ENCODE results near the gene LEPROT.

LEPROT gene

DNA sequence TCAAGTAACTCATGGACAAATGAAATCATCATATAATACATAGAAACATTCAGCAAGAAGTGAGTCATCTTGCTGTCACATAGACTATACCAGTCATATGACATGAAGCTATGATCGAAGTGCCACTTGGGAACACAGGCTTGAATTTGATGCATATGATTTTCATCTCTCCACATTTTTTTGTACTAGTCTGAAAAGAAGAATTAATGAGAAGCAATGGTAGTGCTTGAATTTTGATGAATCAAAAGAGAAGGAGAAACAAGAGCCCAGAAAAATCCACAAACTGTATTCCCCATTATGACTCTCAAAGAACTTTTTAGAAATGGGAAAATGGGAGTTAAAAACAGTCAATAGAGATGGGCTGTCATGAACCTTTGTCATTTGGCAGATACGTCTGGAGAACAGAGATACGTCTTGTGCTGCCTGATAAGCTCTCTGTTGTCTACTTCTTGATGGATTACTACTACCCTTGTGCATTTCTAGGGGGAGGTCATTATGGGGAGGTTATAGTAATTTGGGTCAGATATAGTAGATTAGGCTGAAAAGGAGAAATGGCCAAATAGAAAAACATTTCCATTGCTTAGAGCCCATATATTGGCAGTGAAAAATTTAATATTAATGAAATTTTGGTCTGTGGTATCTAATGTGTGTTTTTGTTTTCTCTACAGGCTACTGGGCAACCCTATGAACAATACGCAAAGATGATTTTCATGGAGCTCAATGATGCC, 8.0 kb upstream of the LEPROT start:
- DNase-seq (ENCODE audit: low read depth in 4 of 4, low spot score in 1 of 4), result no peak

DNA sequence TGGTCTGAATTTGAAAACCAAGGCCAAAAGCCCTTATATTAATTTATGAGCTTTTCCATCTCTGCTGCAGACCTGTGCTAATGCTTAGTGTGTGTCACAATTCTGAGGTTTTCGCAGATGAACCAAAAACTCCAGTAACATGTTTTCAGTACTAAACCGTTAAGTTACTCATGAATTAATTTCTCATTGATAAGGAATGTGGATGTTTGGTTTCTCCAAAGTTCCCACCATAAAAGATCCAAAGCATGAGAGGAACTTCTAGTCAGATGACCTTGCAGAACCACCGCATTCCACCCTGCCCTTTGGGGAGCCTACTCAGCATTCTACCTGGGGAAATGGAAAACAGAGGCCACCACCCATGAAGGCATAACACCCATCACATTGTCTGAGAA, 7.5 kb upstream of the LEPROT start:
- DNase-seq (ENCODE audit: low read depth in 4 of 4, low spot score in 1 of 4), result no peak

DNA sequence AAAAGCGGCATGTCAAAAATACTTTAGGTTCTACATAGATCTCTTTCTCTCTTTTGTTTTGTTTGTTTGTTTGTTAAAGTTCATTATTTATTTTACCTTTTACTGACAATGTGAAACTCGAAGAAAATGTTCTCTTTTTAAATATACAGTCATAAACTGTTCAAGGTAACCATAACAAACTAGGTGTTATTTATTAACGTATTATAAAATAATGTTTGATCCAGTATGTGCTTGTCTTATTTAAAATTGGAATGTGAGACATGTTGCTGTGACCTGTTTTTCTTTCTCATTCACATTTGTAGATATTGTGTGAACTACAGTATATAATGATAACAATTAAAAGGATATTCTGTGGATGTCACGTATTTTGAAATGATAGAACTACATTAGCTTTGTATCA, 5.9 kb upstream of the LEPROT start:
- no peak for DNase-seq (ENCODE audit: low read depth in 4 of 4, low spot score in 1 of 4)

DNA sequence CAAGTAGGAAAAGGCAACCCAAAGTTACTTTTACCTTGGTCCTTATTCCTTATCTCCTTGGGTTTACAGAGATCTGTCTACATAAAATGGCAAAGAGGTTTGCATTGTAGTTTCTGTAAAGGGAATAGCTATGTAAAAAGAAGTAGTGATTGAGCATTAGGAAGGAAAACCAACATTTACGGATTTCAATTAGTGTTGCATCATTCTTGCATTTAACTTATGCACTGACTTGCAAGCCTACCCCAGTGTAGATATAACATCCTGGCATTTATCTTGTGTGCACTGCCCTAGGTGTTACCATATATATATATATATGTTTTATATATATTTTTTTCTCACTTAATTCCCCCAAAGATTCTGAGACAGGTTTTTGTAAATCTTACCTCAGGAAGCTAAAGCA, 3.7 kb upstream of the LEPROT start:
- no peak for DNase-seq (ENCODE audit: low read depth in 4 of 4, low spot score in 1 of 4)

DNA sequence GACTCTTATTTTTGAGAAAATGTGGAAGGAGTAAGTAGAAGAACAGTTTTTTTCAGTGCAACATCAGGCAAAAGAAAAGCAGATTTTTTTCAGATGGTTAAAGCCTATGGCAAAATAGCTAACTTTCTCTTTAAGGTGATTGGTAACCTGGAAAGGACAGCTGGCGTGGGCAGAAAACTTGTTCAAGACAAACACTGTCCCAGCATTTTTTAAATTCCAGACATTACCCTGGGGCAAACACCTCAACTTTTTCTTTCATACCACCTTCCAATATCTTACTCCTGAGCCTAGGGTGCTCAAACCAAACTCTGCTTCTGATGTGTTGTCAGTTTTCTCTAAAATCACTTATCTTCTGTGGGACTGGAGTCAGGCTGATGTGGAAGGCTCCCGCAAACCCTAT, 2.7 kb upstream of the LEPROT start:
- DNase-seq (ENCODE audit: low read depth in 4 of 4, low spot score in 1 of 4), result no peak

DNA sequence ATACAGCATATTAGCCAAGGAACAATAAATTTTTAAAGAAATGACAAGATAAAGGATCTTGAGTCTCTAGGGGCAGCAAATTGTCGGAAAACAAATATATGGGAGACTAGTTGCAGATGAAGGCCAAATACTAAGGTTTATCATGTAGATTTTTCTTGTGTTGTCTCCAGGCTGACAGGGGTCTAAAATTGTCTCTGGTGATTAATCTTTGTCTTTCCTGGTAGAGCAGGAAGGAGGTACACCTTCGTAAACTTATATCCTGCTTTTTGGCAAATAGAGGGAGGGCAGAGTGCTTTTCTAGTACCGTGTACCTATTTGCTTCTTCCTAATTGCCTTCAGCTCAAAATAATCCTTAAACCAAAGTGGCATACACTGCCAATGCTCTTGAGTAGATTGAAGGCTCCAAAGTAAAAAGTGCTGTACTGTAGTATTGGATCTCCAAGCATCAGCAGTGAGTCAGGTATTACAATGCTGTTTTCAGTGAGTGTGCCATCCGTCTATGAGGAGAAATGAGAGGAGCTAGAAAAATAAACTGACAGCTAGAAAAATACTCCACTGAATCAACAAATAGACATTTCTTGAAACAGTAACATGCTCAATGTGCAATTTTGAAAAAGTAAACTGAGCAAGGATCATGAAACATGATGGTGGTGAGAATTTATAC, 1.8 kb upstream of the LEPROT start:
- DNase-seq (ENCODE audit: low read depth in 4 of 4, low spot score in 1 of 4), result no peak

DNA sequence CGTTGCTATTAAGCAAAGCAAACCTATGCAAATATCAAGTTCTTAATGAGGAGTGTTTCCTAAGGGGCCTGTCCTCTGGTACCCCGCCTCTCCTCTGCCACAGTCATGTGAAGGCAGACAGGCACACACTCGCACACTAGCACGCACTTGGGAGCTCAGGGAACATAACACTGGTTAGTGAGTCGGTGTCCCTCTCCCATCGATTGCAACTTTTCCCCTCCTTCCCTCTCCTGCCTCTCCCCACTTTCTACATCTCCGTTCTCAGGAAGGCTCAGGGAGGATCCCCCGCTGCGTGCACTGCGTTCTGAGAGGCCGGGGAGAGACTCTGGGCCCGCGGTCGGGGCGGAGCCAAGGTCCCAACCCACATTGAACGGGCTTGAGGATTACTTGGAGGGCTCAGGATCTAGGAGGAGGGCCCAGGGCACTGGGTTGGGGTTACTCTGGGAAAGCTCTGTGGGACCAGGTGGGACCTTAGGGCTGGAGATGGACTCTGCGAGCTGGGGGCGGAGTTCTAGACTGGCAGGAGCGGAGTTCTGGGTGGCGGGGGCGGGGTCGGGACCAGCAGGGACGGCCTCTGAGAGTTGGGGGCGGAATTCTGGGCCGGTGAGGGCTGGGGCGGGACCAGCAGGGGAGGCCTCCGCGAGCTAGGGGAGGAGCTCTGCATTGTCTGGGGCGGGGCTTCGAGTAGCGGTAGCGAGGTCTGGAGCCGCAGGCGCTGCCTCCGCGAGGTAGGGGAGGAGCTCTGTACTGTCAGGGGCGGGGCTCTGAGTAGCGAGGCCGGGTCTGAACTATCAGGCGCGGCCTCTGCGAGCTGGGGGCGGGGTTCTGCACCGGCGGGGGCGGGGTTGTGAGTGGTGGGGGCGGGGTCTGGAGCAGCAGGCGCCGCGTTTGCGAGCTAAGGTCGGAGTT, 533 bp upstream of the LEPROT start:
- peak; percentile 96 to 98 (median 98) for DNase-seq (ENCODE audit: low read depth in 4 of 4, low spot score in 1 of 4)

DNA sequence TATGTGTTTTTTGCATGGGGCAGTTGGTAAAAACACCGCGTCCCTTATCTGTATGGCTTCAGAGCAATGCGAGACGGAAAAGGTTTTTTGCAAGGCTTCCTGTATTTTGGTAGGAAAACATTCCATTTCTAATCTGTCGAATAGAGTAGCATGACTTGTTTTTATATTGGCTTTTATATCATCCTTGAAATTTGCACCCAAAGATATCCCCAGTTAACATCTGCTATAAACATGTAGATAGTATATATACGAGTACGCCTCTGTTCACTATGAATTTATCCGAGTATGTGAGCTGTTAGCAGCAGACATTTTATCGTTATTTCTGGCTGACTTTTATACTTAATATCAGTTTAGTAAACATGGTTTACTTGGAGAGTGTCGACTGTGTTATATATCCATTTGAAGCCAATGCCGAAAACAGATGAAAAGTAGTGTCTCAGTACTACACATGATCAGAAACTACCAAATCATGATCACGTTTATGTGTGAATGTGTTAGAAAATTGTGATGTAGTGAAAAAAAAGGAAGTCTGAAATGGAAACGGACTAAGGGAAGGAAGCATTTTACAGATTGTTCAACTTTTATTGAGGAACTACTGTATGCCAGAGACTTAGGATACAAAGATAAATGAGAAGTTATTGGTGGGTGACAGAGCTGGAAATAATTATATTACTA, 1.0 kb downstream of the LEPROT start:
- DNase-seq (ENCODE audit: low read depth in 4 of 4, low spot score in 1 of 4), result no peak

DNA sequence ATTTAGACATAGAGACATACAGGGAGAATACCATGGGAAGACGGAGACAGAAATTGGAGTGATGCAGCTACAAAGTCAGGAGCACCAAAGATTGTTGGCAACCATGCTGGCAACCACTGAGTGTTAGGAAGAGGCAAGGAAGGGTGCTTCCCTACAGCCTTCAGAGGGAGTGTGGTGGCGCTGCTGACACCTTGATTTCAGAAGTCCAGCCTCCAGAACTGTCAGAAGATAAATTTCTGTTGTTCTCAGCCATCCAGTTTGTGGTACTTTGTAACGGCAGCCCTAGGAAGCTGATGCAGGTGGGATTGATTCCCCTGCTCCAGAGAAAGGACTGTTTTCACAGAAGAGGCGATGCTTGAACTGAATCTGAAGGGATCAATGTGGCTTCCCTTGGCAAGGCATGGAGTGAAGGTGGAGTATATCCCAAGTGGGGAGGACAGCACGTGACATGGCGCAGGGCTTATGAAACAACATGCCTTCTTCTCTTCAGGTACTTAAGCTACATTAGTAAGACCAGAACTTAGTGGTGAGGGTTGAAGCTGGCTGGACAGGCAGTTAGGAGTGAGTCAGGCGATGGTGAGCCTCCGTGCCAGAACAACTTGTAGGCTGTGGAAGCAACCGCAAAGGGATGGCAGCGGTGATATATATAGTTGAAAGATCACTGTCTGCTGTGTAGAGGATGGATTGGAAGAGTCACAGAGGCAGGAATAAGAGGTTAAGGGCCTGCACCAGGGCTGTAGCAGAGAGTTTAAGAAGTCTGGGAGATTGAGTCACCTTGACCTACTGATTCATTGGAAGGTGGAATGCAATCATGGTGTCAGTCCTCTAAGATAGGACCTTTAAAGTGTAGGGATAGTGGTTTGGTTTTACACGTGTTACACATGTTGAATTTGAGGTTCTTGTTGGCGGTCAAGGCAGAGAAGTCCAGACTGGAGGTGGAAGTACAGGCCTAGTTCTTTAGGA, 2.1 kb downstream of the LEPROT start:
- DNase-seq (ENCODE audit: low read depth in 4 of 4, low spot score in 1 of 4), result no peak

DNA sequence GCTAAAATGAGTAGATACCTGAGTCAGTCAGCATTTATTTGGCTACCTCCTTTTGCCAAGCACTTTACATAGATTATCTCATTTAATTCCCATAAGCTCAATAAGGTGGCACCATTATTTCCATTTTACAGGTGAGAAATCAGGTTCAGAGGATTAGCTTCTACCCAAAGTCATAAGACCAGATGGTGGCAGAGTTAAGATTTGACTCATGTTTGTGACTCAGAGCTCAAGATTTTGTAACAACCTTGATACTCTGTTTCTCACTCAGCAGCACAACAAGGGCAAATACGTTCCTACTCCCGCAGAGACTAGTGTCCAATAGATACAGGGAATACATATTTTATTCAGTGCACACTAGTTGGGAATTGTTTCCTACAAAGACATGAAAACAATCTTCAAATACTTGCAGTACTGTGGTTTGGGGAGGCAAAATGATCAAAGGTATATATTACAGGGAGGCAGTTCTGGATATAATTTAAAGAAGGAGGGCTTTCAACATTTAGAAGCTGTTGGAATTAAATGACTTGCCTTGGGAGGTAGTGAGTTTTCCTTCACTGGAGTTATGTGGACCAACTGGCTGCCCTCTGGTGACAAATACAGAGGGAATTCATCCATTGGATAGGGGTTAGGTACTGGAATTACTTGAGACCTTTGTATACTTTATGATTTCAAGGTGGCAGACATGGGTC, 3.6 kb downstream of the LEPROT start:
- no peak for DNase-seq (ENCODE audit: low read depth in 4 of 4, low spot score in 1 of 4)

DNA sequence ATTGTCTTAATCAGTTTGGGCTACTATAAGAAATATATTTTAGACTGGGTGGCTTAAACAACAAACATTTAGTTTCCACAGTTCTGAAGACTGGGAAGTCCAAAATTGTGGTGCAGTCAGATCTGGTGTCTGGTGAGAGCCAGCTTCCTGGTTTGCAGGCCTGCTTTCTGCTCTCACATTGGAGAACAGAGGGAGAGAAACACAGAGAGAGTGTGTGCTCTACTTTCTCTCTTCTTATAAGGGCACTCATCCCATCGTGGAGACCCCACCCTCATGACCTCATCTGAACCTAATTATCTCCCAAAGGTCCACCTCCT, 4.1 kb downstream of the LEPROT start:
- DNase-seq (ENCODE audit: low read depth in 4 of 4, low spot score in 1 of 4), result no peak

DNA sequence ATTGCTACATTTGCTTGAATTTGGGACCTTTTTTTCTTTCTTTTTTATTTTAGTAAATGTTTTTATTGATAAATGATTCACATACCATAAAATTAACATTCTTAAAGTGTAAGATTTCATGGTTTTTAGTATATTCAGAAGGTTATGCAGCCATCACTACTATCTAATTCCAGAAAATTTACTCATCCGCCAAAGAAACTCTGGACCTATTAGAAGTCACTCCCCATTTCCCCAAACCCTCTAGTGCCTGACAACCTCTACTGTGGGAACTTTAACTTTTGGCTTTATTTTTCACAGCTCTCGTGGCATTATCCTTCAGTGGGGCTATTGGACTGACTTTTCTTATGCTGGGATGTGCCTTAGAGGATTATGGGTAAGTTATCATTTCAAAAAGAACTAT, 4.5 kb downstream of the LEPROT start:
- DNase-seq (ENCODE audit: low read depth in 4 of 4, low spot score in 1 of 4), result no peak

DNA sequence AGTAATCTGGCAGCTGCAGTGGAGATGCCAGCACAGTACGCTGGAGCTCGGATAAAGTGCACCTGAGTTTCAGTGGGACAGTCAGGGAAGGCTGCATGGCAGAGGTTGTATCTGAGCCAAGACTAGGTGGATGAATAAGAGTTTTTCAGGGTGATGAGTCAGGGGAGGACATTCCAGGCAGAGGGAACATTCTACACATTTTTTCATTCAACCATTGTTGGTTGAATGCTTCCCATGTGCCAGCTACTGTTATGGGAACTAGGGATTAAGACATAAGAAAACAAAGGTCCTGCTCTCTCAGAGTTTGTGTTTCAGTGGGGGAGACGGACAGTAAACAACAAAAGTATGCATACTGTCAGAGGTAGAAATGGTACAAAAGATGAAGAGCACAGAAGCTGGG, 5.2 kb downstream of the LEPROT start:
- no peak for DNase-seq (ENCODE audit: low read depth in 4 of 4, low spot score in 1 of 4)

DNA sequence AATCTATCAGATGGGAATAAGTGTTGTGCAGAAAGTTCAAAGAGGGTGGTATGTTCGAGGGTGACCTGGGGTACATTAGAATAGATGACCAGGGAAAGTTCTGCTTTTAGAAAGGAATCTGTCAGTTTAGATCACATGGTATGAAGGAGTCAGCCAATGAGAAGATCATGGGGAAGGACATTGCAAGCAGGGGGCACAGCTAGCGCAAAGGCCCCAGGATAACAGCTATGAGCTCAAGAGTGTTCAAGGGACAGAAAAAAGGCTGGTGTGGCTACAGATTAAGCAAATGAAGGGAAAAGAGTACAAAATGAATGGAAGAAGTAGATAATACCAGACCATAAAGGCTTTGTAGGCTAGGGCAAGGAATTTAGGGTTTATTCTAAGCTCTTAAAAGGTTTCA, 8.6 kb downstream of the LEPROT start:
- no peak for DNase-seq (ENCODE audit: low read depth in 4 of 4, low spot score in 1 of 4)

DNA sequence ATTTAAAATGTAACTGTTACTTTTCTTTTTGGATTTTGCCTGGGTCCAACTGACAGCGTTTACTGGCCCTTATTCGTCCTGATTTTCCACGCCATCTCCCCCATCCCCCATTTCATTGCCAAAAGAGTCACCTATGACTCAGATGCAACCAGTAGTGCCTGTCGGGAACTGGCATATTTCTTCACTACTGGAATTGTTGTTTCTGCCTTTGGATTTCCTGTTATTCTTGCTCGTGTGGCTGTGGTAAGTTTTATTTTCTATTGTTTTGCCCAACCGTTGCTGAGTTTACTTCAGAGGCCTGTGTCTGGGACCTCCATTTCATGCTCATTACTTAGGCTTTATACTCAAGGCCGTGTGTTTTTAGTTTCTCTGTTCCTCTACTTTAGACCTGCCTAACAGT, 9.3 kb downstream of the LEPROT start:
- DNase-seq (ENCODE audit: low read depth in 4 of 4, low spot score in 1 of 4), result no peak

DNA sequence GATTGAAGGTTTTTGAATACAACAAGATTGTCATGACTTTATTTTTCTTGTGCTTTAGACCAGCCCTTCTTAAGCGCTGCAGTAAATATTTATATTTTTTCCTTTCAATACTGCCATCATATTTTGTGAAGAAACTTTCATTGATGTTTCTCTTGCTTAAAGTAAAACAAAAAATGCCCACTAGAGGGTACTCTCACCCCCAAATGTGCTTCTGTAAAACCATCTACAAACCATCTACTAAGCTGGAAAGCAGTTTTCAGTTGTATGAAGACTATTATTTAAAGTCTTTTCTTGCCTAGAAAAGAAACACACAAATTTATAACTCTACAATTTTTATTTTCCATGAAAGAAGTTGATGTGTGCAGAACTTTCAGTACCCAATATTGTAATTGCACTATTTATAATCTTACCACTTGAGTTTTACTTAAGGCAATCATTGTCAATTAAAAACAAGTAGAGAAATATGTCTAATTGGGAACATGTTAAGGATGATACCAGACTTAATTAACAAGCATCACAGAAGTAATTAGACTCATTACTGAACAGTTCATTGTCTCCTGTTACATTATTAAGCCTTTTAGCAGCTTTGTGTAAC, 10.7 kb downstream of the LEPROT start:
- no peak for DNase-seq (ENCODE audit: low read depth in 4 of 4, low spot score in 1 of 4)

DNA sequence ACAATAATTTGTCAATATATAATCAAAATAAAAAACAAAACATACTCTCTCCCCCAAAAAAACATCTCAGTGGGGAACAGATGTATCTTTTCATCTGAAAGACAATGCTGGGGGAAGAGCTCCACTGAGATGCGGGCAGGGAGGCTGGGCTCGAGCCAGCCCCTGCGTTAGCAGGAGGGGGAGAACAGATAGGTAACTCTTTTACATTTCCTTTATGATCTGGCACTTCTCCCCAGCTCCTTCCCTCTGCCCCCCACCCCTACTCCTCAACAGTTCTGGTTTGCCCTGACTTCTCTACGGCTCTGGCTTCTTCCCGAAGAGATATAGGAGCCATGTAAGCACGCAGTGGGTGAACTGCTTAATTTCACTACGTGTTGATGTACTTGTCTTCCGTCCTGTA, 12.4 kb downstream of the LEPROT start:
- DNase-seq (ENCODE audit: low read depth in 4 of 4, low spot score in 1 of 4), result no peak

DNA sequence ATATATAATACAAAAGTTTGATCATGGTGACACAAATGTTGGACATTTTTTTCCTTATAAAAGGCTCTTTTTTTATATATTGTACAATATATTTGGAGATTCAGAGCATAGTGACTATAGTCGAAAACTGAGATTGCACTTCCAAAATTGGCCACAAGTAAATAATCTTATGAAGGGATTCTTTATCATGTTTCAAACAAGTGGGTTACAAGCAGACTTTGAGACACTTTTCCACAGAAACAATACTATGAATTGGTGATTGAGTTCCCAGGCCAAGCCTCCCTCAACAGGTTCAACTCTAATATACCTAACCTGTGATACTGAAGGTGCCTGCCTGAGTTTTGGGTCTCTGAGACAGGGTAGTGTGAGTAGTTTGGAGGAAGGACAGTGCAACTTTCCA, 13.8 kb downstream of the LEPROT start:
- no peak for DNase-seq (ENCODE audit: low read depth in 4 of 4, low spot score in 1 of 4)

DNA sequence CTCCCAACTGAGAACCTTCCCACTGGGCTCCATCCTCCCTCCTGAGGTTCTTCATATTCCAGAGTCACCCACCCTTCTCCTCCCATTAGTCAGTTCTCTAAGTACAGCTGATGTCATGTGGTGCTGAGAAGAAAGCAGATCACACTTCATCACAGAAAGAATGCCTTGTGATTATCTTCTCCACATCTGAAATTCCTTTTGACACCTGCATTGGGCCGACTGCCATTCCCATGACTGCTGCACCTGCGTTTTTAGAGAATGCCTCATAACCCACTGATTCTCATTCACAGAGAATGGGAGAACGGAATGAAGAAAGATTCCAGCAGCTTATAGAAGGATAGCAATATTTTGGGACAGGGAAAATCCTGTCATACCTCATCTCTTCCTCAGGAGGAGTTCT, 14.3 kb downstream of the LEPROT start:
- no peak for DNase-seq (ENCODE audit: low read depth in 4 of 4, low spot score in 1 of 4)

DNA sequence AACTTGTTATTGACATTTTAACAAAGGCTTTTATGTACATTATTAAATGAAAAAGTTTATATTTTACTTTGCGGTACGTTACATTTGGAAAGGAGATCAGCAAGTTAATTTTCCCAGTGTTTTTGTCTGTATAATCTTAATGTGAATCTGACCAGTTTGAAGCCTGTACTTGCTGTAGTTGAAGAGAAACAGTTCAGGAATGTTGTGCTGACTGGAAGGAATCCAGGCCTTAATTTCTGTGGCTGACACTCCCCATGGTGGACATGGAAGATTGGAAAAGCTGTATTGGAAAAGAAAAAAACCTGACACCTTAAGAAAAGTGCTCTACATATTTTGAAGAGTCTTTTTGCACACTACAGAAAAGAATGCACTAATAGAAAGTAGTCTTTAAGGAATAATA, 15.5 kb downstream of the LEPROT start:
- no peak for DNase-seq (ENCODE audit: low read depth in 4 of 4, low spot score in 1 of 4)

Data from stimulated activated CD4-positive, alpha-beta T cell treated with anti-CD3 and anti-CD28 coated beads, Interleukin-1b, Interleukin-23, amount 100 ng/mL, for 24 hours (primary cell).